Right renal pelvis (tissue), 4 donors: Measurements from ENCODE around the gene LGMN. TPM values are rescaled to one million over a fixed set of nuclear protein-coding genes. Genes with fewer than 3 reads are reported as not detected.

Experiments used
- DNase-seq, 4 donors: peaks; one replicate each; pipeline ENCODE4 v3.0.0-alpha.2; 2013; ENCODE audit warnings: low read depth in 4 of 4, low spot score in 3 of 4, missing footprints in 1 of 4
- polyA plus RNA-seq, 4 donors: library from polyadenylated mRNA; unstranded; fragments of 120-200 nt; gene quantifications; one replicate each; pipeline ENCODE4 v1.2.1, GENCODE V29; 2013; ENCODE audit not compliant: insufficient read length in 4 of 4

LGMN gene
- polyA plus RNA-seq, 4 donors: 121 to 148 (median 132) TPM

- no peak for DNase-seq
These were observed 91.9 kb downstream of the LGMN start for GRCh38 chr14:92656306-92657081.

GRCh38 chr14:92655419-92656201, 92.8 kb downstream of the LGMN start:
- no peak for DNase-seq

DNA sequence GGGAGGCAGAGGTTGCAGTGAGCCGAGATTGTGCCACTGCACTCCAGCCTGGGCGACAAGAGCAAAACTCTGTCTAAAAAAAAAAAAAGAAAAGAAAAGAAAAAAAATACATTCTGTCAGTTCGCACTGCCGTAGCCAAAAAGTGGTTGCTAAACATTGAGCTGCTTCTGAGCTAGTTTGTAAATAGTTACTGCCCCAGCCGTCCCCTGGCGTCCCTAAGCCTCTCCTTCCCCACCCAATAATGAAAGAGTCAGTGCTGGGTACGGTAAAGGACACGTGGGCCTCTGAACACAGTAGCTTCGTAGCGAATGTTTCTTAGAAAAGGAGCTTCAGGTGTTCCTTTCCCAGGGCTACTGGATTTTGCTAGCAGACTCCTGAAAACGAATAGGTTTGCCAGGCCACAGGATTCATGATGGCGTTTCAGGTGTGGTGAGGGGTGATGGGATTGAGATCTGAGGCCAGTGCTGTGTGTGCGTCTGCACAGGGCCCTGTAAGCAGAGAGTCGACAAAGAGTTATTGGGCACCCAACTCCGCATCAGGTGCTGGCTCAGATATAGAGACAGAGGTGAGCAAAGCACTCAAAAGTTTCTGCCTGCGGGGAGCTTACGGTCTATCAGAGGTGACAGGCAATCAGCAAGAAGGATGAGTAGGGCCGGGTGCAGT, 94.1 kb downstream of the LGMN start:
- no peak for DNase-seq

Other genes starting within 250 kb of the LGMN start
- gene RIN3, start 234.8 kb downstream of the LGMN start, polyA plus RNA-seq: 1 to 10 TPM; 5.7 to 7.7 (median 6.7) TPM
- 10 to 100 TPM; 39.7 to 53.0 (median 51.9) TPM for gene GOLGA5, start 45.7 kb upstream of the LGMN start, polyA plus RNA-seq
- gene CHGA, start 174.5 kb upstream of the LGMN start, polyA plus RNA-seq: 1 to 10 TPM in 1 of 4 donors, under 1 TPM in 1, not detected in 2; 0.20 to 2.0 TPM